HepG2 (cell line): Measurements from ENCODE around the gene SNPH. TPM values are rescaled to one million over a fixed set of nuclear protein-coding genes. Genes with fewer than 3 reads are reported as not detected.

Source experiments
- ATAC-seq: fragments of 200-7000 bp; cut with Tn5 transposase; 3 replicates; pipeline ENCODE4 v1.9.1; 2020; ENCODE audit warnings: mild to moderate bottlenecking, moderate library complexity
- BruUV-seq: library from RNA; stranded (reverse); fragments of 400-500 nt; replicated peaks from 2 replicates; lab custom pipeline; 2021; lab: Mats Ljungman, UMichigan
- CTCF ChIA-PET: fragments of 300-600 bp; formaldehyde crosslinking; extraction: SDS; loops from one replicate; lab custom pipeline; 2021; ENCODE audit warnings: low total read pairs, inconsistent platforms, low intra/inter-chr PET ratio; lab: Yijun Ruan, JAX
- POLR2A ChIA-PET: fragments of 350-600 bp; sonication (Branson Sonifier 250); formaldehyde crosslinking; loops from one replicate; lab custom pipeline; 2020; ENCODE audit warnings: antibody characterized with exemption, inconsistent platforms; lab: Yijun Ruan, JAX
- DNase-seq: peaks from one replicate; pipeline ENCODE4 v3.0.0-alpha.2; 2015; ENCODE audit warnings: low spot score
- FAIRE-seq: peaks from 3 replicates; lab custom pipeline; 2011; peaks lifted over from hg19 to GRCh38; lab: Jason Lieb, UNC
- H2AFZ ChIP-seq: one replicate; pipeline ENCODE4 v1.6.1; 2011; ENCODE audit warnings: low read length, inconsistent platforms
- H3K27ac ChIP-seq: fragments of 300-600 bp; 3 replicates; pipeline ENCODE4 v1.8.0; 2011; ENCODE audit warnings: mixed run types, mild to moderate bottlenecking, mixed read lengths, low read length, inconsistent platforms; ENCODE audit not compliant: insufficient read depth; ENCODE audit errors: extremely low read length
- H3K27me3 ChIP-seq, 2 experiments: fragments of 200-600 bp in 1 of 2; 2 replicates in 1 of 2; 3 replicates in 1 of 2; pipeline versions ENCODE4 v1.6.0 to v1.8.0; 2011; ENCODE audit warnings: low read length in 2 of 2, mild to moderate bottlenecking in 2 of 2, moderate library complexity in 2 of 2, inconsistent platforms in 1 of 2; ENCODE audit not compliant: insufficient read depth in 2 of 2, control insufficient read depth in 1 of 2
- H3K36me3 ChIP-seq, 2 experiments: fragments of 200-600 bp in 1 of 2; replicated peaks in 1 of 2; 2 replicates in 1 of 2; 3 replicates in 1 of 2; pipeline versions ENCODE4 v1.5.1 to v1.8.0; 2011; ENCODE audit warnings: low read length in 2 of 2, inconsistent platforms in 1 of 2; ENCODE audit not compliant: insufficient read depth in 2 of 2, control insufficient read depth in 1 of 2
- H3K4me1 ChIP-seq: 2 replicates; pipeline ENCODE4 v1.5.1; 2012; ENCODE audit warnings: low read length, inconsistent platforms; ENCODE audit not compliant: insufficient read depth
- H3K4me2 ChIP-seq: 2 replicates; pipeline ENCODE4 v1.6.0; 2011; ENCODE audit warnings: low read depth, low read length, inconsistent platforms
- H3K4me3 ChIP-seq, 3 experiments: fragments of 200-600 bp in 1 of 3; sonication (generic), shearing (Covaris generic) in 1 of 3; replicated peaks in 1 of 3; 2 replicates each; pipeline ENCODE4 v1.5.1; 2011 to 2016; ENCODE audit warnings: low read length in 3 of 3, inconsistent platforms in 2 of 3, low read depth in 2 of 3, mild to moderate bottlenecking in 2 of 3, control low read depth in 1 of 3, mixed read lengths in 1 of 3; ENCODE audit not compliant: insufficient read depth in 1 of 3
- H3K79me2 ChIP-seq: one replicate; pipeline ENCODE4 v1.6.1; 2011; ENCODE audit warnings: low read length, inconsistent platforms; ENCODE audit not compliant: insufficient read depth
- H3K9ac ChIP-seq: 2 replicates; pipeline ENCODE4 v1.6.0; 2011; ENCODE audit warnings: mild to moderate bottlenecking, low read depth, low read length, inconsistent platforms; ENCODE audit not compliant: insufficient read depth
- H3K9me3 ChIP-seq: 2 replicates; pipeline ENCODE4 v1.5.1; 2012; ENCODE audit warnings: mild to moderate bottlenecking, low read length
- H4K20me1 ChIP-seq: 2 replicates; pipeline ENCODE4 v1.6.0; 2011; ENCODE audit warnings: inconsistent platforms, mild to moderate bottlenecking, low read length, moderate library complexity; ENCODE audit not compliant: insufficient read depth
- ETV5 ChIP-seq: IDR thresholded peaks from 2 replicates; pipeline ENCODE4 v1.6.1; 2018; ENCODE audit warnings: missing biosample characterization, missing genetic modification reagents, inconsistent platforms, borderline replicate concordance
- FOXP1 ChIP-seq, 2 experiments: fragments of 450-650 bp in 1 of 2; IDR thresholded peaks; 2 replicates each; pipeline ENCODE4 v1.6.1; 2017 to 2018; ENCODE audit warnings: antibody characterized with exemption in 1 of 2
- GPN1 ChIP-seq: sonication (generic); formaldehyde crosslinking; IDR thresholded peaks from 2 replicates; pipeline ENCODE4 v1.5.1; 2020; ENCODE audit warnings: missing genetic modification reagents, borderline replicate concordance
- PITX1 ChIP-seq: sonication (generic); formaldehyde crosslinking; IDR thresholded peaks from 2 replicates; pipeline ENCODE4 v1.5.1; 2020; ENCODE audit warnings: mild to moderate bottlenecking, missing genetic modification reagents
- ZNF543 ChIP-seq: sonication (generic); formaldehyde crosslinking; IDR thresholded peaks from 2 replicates; pipeline ENCODE4 v1.4.0; 2020; ENCODE audit warnings: mild to moderate bottlenecking, missing genetic modification reagents
- ZNF883 ChIP-seq: sonication (generic); formaldehyde crosslinking; IDR thresholded peaks from 2 replicates; pipeline ENCODE4 v1.5.1; 2020; ENCODE audit warnings: mild to moderate bottlenecking, missing genetic modification reagents; ENCODE audit errors: not compliant biosample characterization
- WGBS: methylation state at CpG from one replicate; pipeline ENCODE4 v1.1.6; 2017; ENCODE audit warnings: low lambda C conversion rate; 5-methylcytosine and 5-hydroxymethylcytosine counted together
- in situ Hi-C: cut with HindIII; loops from 2 replicates; pipeline ENCODE4 v1.10.0; 2017; ENCODE audit warnings: low pct_unique_long_range_greater_than_20kb; ENCODE audit not compliant: extremely low pct_ligation_motif_present
- intact Hi-C: fragments of 100-400 bp; cut with micrococcal nuclease; formaldehyde crosslinking; loops from one replicate; pipeline ENCODE4 v1.10.0; 2022; ENCODE audit not compliant: unreplicated experiment
- polyA plus RNA-seq, 8 experiments: library from polyadenylated mRNA; depleted of rRNA in 3 of 8; stranded (reverse) in 7 of 8; unstranded in 1 of 8; fragments of >200 nt; fragmentation: Illumina TruSeq in 4 of 8; extraction: Trizol in 4 of 8; gene quantifications; 2 replicates each; pipeline versions ENCODE4 v1.2.1 to v1.2.3, GENCODE V29; 2011 to 2016; ENCODE audit warnings: low read depth in 4 of 8, missing spikeins in 1 of 8, mixed read lengths in 1 of 8; ENCODE audit not compliant: insufficient read depth in 1 of 8
- total RNA-seq, 5 experiments: library from RNA; depleted of rRNA; stranded (reverse); fragments of >200 nt; fragmentation: Illumina TruSeq; extraction: Trizol; gene quantifications; 2 replicates each; pipeline ENCODE4 v1.2.3, GENCODE V29; 2016; ENCODE audit warnings: low read depth in 1 of 5
- TF ChIP-seq, protein P1 (sequence below): sonication (generic); formaldehyde crosslinking; IDR thresholded peaks from 2 replicates; pipeline ENCODE4 v1.8.0; 2023; ENCODE audit warnings: mild to moderate bottlenecking, missing genetic modification reagents

Gene SNPH
- total and polyA plus RNA-seq, 2 of the 13 experiments (the other 11 are each of a cell fraction or from before 2014, with no cell fraction given) = 0.09 TPM; not detected in 1

DNA sequence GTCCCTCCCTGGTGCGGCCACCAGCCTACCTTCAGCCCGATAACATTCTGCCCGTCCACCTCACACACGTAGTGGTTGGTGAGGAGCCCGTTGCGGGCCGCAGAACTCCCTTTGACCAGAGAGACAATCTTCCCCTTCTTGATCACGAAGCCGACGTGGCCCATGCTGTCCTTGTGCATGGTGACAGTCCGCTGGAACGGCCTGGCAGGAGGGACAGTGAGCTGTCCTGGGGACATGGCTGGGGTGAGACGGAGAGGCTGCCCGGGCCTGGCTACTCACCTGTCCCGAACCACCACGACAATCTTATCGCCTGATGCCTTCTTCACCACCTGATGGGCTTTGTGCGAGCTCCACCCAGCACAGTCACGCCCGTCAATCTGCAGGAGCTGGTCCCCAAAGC, 46.2 kb downstream of the SNPH start:
- ChIA-PET CTCF (interaction anchor here (1.1 to 6.5 kb wide), 3 partner anchors 86 to 158 kb away, joined by 3 to 122 read pairs (median 18); no protein-coding TSS in a partner anchor), POLR2A (interaction anchor here (1.1 to 1.6 kb wide), 2 partner anchors 13 to 124 kb away, joined by 4 to 5 read pairs; no protein-coding TSS in a partner anchor)
- WGBS = 49% methylated on average over 19 of the region's 20 CpGs
- H4K20me1 ChIP-seq = no peaks in the 10 kb centered on the region
- in situ Hi-C loops = loop anchor here (5.0 kb wide), 1 partner anchor 130 kb away; no protein-coding TSS in a partner anchor
- no peak overlapping the region for H3K27ac ChIP-seq
- peaks cover 3 to 4% of the 10 kb centered on the region in 2 experiments; a peak in 4 of 5 replicates for H3K27me3 ChIP-seq
- no peak overlapping the region for H2AFZ ChIP-seq
- no peak for FAIRE-seq
- intact Hi-C loops = no loop called here
- no TSS peak for BruUV-seq
- H3K9ac ChIP-seq = no peak overlapping the region
- no peaks in the 10 kb centered on the region for H3K79me2 ChIP-seq
- no peak for TF ChIP-seq ZNF883
- TF ChIP-seq, protein P1, sequence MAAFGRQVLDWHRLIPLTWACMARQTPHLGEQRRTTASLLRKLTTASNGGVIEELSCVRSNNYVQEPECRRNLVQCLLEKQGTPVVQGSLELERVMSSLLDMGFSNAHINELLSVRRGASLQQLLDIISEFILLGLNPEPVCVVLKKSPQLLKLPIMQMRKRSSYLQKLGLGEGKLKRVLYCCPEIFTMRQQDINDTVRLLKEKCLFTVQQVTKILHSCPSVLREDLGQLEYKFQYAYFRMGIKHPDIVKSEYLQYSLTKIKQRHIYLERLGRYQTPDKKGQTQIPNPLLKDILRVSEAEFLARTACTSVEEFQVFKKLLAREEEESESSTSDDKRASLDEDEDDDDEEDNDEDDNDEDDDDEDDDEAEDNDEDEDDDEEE (CRISPR knock-in tag) = no peak
- TF ChIP-seq FOXP1 (IDR thresholded peaks at IDR 0.05) = no peak
- no peak for TF ChIP-seq FOXP1 (CRISPR knock-in tag; IDR thresholded peaks at IDR 0.05)
- TF ChIP-seq ZNF543 (CRISPR knock-in tag) = no peak
- no peak for TF ChIP-seq GPN1 (CRISPR knock-in tag)
- TF ChIP-seq ETV5 (CRISPR knock-in tag) = no peak
- TF ChIP-seq PITX1 (CRISPR knock-in tag) = no peak
- H3K4me3 ChIP-seq = no peak overlapping the region
- peaks cover 7% of the 10 kb centered on the region; the same call in 1 of the 2 replicates for H3K4me1 ChIP-seq
- DNase-seq = no peak
- H3K36me3 ChIP-seq = no peaks in the 10 kb centered on the region
- no peak overlapping the region for H3K4me2 ChIP-seq
- no peak for ATAC-seq
- H3K9me3 ChIP-seq = no peaks in the 10 kb centered on the region
